HEK293 (cell line): ENCODE measurements around the gene OSTF1.

Source experiments
- ZBTB7A ChIP-seq: fragments of 450-650 bp; formaldehyde crosslinking; IDR thresholded peaks from 2 replicates; pipeline ENCODE4 v1.5.1; 2016; ENCODE audit warnings: low read depth, missing biosample characterization, missing genetic modification characterization
- ZNF175 ChIP-seq: fragments of 450-650 bp; formaldehyde crosslinking; IDR thresholded peaks from 2 replicates; pipeline ENCODE4 v1.5.1; 2016; ENCODE audit warnings: missing biosample characterization, missing genetic modification characterization
- ZNF274 ChIP-seq, 2 experiments: fragments of 200-500 bp in 1 of 2; fragments of 450-650 bp in 1 of 2; sonication (Bioruptor generic) in 1 of 2; formaldehyde crosslinking in 1 of 2; IDR thresholded peaks; 2 replicates each; pipeline versions ENCODE4 v1.5.1 to v1.6.1; 2014 to 2016; ENCODE audit warnings: borderline replicate concordance in 1 of 2, inconsistent platforms in 1 of 2, low read length in 1 of 2, missing biosample characterization in 1 of 2, missing genetic modification characterization in 1 of 2
- ZNF311 ChIP-seq: fragments of 450-650 bp; formaldehyde crosslinking; IDR thresholded peaks from 2 replicates; pipeline ENCODE4 v1.5.1; 2017; ENCODE audit warnings: missing biosample characterization, missing genetic modification characterization, borderline replicate concordance
- ZNF335 ChIP-seq: fragments of 450-650 bp; formaldehyde crosslinking; conservative IDR thresholded peaks from 2 replicates; pipeline ENCODE4 v1.5.1; 2016; ENCODE audit warnings: missing biosample characterization, missing genetic modification characterization
- ZNF354C ChIP-seq: fragments of 450-650 bp; formaldehyde crosslinking; IDR thresholded peaks from 2 replicates; pipeline ENCODE4 v1.5.1; 2016; ENCODE audit warnings: missing biosample characterization, missing genetic modification characterization, low read depth, borderline replicate concordance
- ZNF394 ChIP-seq: fragments of 450-650 bp; formaldehyde crosslinking; IDR thresholded peaks from 2 replicates; pipeline ENCODE4 v1.5.1; 2016; ENCODE audit warnings: missing biosample characterization, missing genetic modification characterization, mild to moderate bottlenecking, moderate library complexity, borderline replicate concordance
- ZNF610 ChIP-seq: fragments of 450-650 bp; formaldehyde crosslinking; IDR thresholded peaks from 2 replicates; pipeline ENCODE4 v1.5.1; 2016; ENCODE audit warnings: missing biosample characterization, missing genetic modification characterization, borderline replicate concordance
- ZNF624 ChIP-seq: fragments of 450-650 bp; formaldehyde crosslinking; IDR thresholded peaks from 2 replicates; pipeline ENCODE4 v1.5.1; 2017; ENCODE audit warnings: missing biosample characterization, missing genetic modification characterization
- ZNF830 ChIP-seq: fragments of 450-650 bp; IDR thresholded peaks from 2 replicates; pipeline ENCODE4 v1.5.0; 2018; ENCODE audit warnings: missing biosample characterization, missing genetic modification characterization, low read depth, mild to moderate bottlenecking, moderate library complexity
- TF ChIP-seq, protein P1 (sequence below): fragments of 450-650 bp; formaldehyde crosslinking; IDR thresholded peaks from 2 replicates; pipeline ENCODE4 v1.5.1; 2016; ENCODE audit warnings: missing biosample characterization, missing genetic modification characterization, borderline replicate concordance
- TF ChIP-seq, protein P2 (sequence below): fragments of 450-650 bp; formaldehyde crosslinking; IDR thresholded peaks from 2 replicates; pipeline ENCODE4 v1.5.1; 2016; ENCODE audit warnings: missing biosample characterization, missing genetic modification characterization
- TF ChIP-seq, protein P3 (sequence below): fragments of 450-650 bp; formaldehyde crosslinking; IDR thresholded peaks from 2 replicates; pipeline ENCODE4 v1.5.1; 2016; ENCODE audit warnings: missing biosample characterization, missing genetic modification characterization

DNA sequence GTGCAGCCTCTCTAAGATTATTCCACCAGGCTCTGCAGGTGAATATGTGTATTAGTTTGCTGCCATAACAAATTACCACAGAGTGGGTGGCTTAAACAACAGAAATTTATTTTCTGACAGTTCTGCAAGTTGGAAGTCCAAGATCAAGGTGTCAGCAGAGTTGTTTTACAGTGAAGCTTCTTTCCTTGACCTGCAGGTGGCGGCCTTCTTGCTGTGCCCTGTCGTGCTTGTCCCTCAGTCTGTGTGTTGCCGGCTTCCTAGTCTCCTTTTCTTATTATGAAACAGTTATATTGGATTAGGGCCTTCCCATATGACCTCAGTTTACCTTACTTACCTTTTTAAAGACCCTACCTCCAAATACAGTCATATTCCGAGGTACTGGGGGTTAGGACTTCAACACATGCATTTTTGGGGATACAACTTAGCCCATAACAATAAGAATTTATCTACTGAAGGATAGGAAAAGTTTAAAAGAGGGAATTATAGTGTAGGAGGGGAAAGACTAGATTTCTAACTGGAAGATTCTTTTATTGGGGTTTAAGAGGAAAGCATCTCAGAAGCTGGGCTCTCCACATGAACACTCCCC, 97.4 kb downstream of the OSTF1 start:
- no peak for TF ChIP-seq ZNF610
- TF ChIP-seq, protein P1, sequence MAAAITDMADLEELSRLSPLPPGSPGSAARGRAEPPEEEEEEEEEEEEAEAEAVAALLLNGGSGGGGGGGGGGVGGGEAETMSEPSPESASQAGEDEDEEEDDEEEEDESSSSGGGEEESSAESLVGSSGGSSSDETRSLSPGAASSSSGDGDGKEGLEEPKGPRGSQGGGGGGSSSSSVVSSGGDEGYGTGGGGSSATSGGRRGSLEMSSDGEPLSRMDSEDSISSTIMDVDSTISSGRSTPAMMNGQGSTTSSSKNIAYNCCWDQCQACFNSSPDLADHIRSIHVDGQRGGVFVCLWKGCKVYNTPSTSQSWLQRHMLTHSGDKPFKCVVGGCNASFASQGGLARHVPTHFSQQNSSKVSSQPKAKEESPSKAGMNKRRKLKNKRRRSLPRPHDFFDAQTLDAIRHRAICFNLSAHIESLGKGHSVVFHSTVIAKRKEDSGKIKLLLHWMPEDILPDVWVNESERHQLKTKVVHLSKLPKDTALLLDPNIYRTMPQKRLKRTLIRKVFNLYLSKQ (tag by site-specific recombination) = no peak
- TF ChIP-seq, protein P2, sequence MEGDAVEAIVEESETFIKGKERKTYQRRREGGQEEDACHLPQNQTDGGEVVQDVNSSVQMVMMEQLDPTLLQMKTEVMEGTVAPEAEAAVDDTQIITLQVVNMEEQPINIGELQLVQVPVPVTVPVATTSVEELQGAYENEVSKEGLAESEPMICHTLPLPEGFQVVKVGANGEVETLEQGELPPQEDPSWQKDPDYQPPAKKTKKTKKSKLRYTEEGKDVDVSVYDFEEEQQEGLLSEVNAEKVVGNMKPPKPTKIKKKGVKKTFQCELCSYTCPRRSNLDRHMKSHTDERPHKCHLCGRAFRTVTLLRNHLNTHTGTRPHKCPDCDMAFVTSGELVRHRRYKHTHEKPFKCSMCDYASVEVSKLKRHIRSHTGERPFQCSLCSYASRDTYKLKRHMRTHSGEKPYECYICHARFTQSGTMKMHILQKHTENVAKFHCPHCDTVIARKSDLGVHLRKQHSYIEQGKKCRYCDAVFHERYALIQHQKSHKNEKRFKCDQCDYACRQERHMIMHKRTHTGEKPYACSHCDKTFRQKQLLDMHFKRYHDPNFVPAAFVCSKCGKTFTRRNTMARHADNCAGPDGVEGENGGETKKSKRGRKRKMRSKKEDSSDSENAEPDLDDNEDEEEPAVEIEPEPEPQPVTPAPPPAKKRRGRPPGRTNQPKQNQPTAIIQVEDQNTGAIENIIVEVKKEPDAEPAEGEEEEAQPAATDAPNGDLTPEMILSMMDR (tag by site-specific recombination) = no peak
- no peak for TF ChIP-seq ZNF274 (IDR thresholded peaks at IDR 0.05; ENCODE audit: low read length)
- TF ChIP-seq ZNF274 (tag by site-specific recombination; IDR thresholded peaks at IDR 0.05; ENCODE audit: borderline replicate concordance) = no peak
- no peak for TF ChIP-seq ZNF311
- no peak for TF ChIP-seq ZBTB7A
- no peak for TF ChIP-seq ZNF624
- TF ChIP-seq, protein P3, sequence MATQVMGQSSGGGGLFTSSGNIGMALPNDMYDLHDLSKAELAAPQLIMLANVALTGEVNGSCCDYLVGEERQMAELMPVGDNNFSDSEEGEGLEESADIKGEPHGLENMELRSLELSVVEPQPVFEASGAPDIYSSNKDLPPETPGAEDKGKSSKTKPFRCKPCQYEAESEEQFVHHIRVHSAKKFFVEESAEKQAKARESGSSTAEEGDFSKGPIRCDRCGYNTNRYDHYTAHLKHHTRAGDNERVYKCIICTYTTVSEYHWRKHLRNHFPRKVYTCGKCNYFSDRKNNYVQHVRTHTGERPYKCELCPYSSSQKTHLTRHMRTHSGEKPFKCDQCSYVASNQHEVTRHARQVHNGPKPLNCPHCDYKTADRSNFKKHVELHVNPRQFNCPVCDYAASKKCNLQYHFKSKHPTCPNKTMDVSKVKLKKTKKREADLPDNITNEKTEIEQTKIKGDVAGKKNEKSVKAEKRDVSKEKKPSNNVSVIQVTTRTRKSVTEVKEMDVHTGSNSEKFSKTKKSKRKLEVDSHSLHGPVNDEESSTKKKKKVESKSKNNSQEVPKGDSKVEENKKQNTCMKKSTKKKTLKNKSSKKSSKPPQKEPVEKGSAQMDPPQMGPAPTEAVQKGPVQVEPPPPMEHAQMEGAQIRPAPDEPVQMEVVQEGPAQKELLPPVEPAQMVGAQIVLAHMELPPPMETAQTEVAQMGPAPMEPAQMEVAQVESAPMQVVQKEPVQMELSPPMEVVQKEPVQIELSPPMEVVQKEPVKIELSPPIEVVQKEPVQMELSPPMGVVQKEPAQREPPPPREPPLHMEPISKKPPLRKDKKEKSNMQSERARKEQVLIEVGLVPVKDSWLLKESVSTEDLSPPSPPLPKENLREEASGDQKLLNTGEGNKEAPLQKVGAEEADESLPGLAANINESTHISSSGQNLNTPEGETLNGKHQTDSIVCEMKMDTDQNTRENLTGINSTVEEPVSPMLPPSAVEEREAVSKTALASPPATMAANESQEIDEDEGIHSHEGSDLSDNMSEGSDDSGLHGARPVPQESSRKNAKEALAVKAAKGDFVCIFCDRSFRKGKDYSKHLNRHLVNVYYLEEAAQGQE (tag by site-specific recombination) = no peak
- no peak for TF ChIP-seq ZNF394 (tag by site-specific recombination)
- no peak for TF ChIP-seq ZNF335 (tag by site-specific recombination)
- TF ChIP-seq ZNF830 = no peak
- no peak for TF ChIP-seq ZNF175
- TF ChIP-seq ZNF354C = no peak
